GM23338 (cell line): ENCODE measurements around the gene TRNAU1AP.
A peak's percentile ranks its signal among the peaks of the same experiment; 100 is the strongest.

Experiments
- CTCF ChIP-seq, 2 experiments: fragments of 200-600 bp in 1 of 2; sonication (generic) in 1 of 2; conservative IDR thresholded peaks; 2 replicates each; pipeline versions ENCODE4 v1.5.1 to v1.6.1; 2016 to 2017; ENCODE audit warnings: antibody characterized with exemption in 2 of 2, low read depth in 2 of 2, mild to moderate bottlenecking in 2 of 2, moderate library complexity in 1 of 2
- JUNB ChIP-seq: IDR thresholded peaks from one replicate; pipeline ENCODE4 v1.6.1; 2016; ENCODE audit warnings: antibody characterized with exemption; ENCODE audit not compliant: unreplicated experiment
- POLR2AphosphoS5 ChIP-seq: IDR thresholded peaks from 2 replicates; pipeline ENCODE4 v1.6.1; 2016; ENCODE audit warnings: antibody characterized with exemption, low read depth

GRCh38 chr1:28577738-28578536, 25.1 kb downstream of the TRNAU1AP start:
- TF ChIP-seq POLR2AphosphoS5 (peak; percentile 30), CTCF (conservative IDR thresholded peaks at IDR 0.05; ENCODE audit: low read depth in 2 of 2) (no peak), JUNB (no peak)
